GM19455 (cell line): Measurements from ENCODE around the gene CCNJL.
"Not testable (repeated sequence)": the region's sequence is repeated elsewhere in the genome, so short reads cannot be mapped to it uniquely, and the experiment has no call there.

ENCODE experiments used
- ATAC-seq: cut with Tn5 transposase; IDR thresholded peaks from one replicate; pipeline ENCODE4 v1.9.1; 2021; ENCODE audit not compliant: unreplicated experiment

CCNJL gene

GRCh38 chr5:160262151-160263074 is 50.0 kb downstream of the CCNJL start:
- no peak for ATAC-seq

GRCh38 chr5:160260881-160261815 is 51.2 kb downstream of the CCNJL start:
- ATAC-seq = no peak

- ATAC-seq = no peak
Measured at GRCh38 chr5:160260006-160260775, 52.2 kb downstream of the CCNJL start.

GRCh38 chr5:160259341-160259740 is 53.0 kb downstream of the CCNJL start:
- no peak for ATAC-seq

GRCh38 chr5:160254706-160255105 is 57.7 kb downstream of the CCNJL start:
- no peak for ATAC-seq

GRCh38 chr5:160253441-160253840 is 58.9 kb downstream of the CCNJL start:
- no peak for ATAC-seq

GRCh38 chr5:160252916-160253315 is 59.4 kb downstream of the CCNJL start:
- ATAC-seq = no peak

GRCh38 chr5:160251406-160252155 is 60.8 kb downstream of the CCNJL start:
- no peak for ATAC-seq

GRCh38 chr5:160250826-160251225 is 61.5 kb downstream of the CCNJL start:
- ATAC-seq = no peak

GRCh38 chr5:160250226-160250625 is 62.1 kb downstream of the CCNJL start:
- ATAC-seq = no peak

GRCh38 chr5:160249570-160249969 is 62.8 kb downstream of the CCNJL start:
- not testable (repeated sequence) for ATAC-seq

GRCh38 chr5:160245506-160246086 is 66.8 kb downstream of the CCNJL start:
- no peak for ATAC-seq

GRCh38 chr5:160242145-160242544 is 70.2 kb downstream of the CCNJL start:
- ATAC-seq = no peak

- no peak for ATAC-seq
Measured at GRCh38 chr5:160240350-160240749, 72.0 kb downstream of the CCNJL start.

- no peak for ATAC-seq
Measured at GRCh38 chr5:160237571-160238093, 74.7 kb downstream of the CCNJL start.

GRCh38 chr5:160235731-160236130 is 76.6 kb downstream of the CCNJL start:
- ATAC-seq = no peak

GRCh38 chr5:160233215-160233614 is 79.1 kb downstream of the CCNJL start:
- no peak for ATAC-seq

GRCh38 chr5:160231783-160232342 is 80.5 kb downstream of the CCNJL start:
- no peak for ATAC-seq
